HFFc6 (cell line): Measurements from ENCODE around the gene FNIP1. TPM values are rescaled to one million over a fixed set of nuclear protein-coding genes. Genes with fewer than 3 reads are reported as not detected.
"Not testable (repeated sequence)": the region's sequence is repeated elsewhere in the genome, so short reads cannot be mapped to it uniquely, and the experiment has no call there.

Source experiments
- DNase-seq: peaks from one replicate; pipeline ENCODE4 v3.0.0-alpha.2; 2018
- H3K27ac Mint-ChIP-seq: 2 replicates; pipeline ENCODE4 v1.8.0; 2020; ENCODE audit warnings: mild to moderate bottlenecking, mixed read lengths
- H3K27me3 Mint-ChIP-seq: 2 replicates; pipeline ENCODE4 v1.8.0; 2021; ENCODE audit warnings: mild to moderate bottlenecking, moderate library complexity, mixed read lengths; ENCODE audit not compliant: insufficient read depth
- H3K36me3 Mint-ChIP-seq: 2 replicates; pipeline ENCODE4 v1.8.0; 2021; ENCODE audit warnings: low read depth, mixed read lengths
- H3K4me1 Mint-ChIP-seq: 2 replicates; pipeline ENCODE4 v1.8.0; 2020; ENCODE audit warnings: low read depth, mixed read lengths
- H3K4me3 Mint-ChIP-seq: 2 replicates; pipeline ENCODE4 v1.8.0; 2020; ENCODE audit warnings: mild to moderate bottlenecking, moderate library complexity, mixed read lengths
- H3K9me3 Mint-ChIP-seq: 2 replicates; pipeline ENCODE4 v1.8.0; 2020; ENCODE audit warnings: mild to moderate bottlenecking, mixed read lengths
- CTCF ChIP-seq: fragments of 200-600 bp; sonication (generic); IDR thresholded peaks from 2 replicates; pipeline ENCODE4 v1.5.0; 2021; ENCODE audit warnings: antibody characterized with exemption, mild to moderate bottlenecking
- long read RNA-seq: library from polyadenylated mRNA; unstranded; transcript quantifications from one replicate; pipeline ENCODE4 v2.0.0, GENCODE V29; 2019
- total RNA-seq, 6 experiments: library from RNA; stranded (reverse); fragmentation: NEBNext Ultra II Directional; extraction: Animal tissue kit (Norgen Biotek cat#: 25700); gene quantifications; 2 replicates in 1 of 6; 3 replicates in 5 of 6; pipeline ENCODE4 v1.2.3, GENCODE V29; 2021

Gene FNIP1
- 10 to 100 TPM; 19.9 to 24.8 (median 22.1) TPM for total RNA-seq
- long read RNA-seq, partial matches to known transcripts, result 1 of 19 reads
- long read RNA-seq, other reads (novel, unspliced or antisense), result 18 of 19 reads

- Mint-ChIP-seq H3K27me3 (peaks cover 2% of the 10 kb centered on the region; the same call in 1 of the 2 replicates), H3K4me1 (peaks cover 28% of the 10 kb centered on the region), H3K9me3 (no peaks in the 10 kb centered on the region), H3K27ac (peak within 1 kb of the TSS; percentile 96), H3K4me3 (peak within 1 kb of the TSS; percentile 99), H3K36me3 (peaks cover 18% of the 10 kb centered on the region)
- peak; percentile 96 for DNase-seq
- TF ChIP-seq CTCF, result peak; percentile 33; the same call in 1 of the 2 replicates
Observed at GRCh38 chr5:131796793-131797693, at the start of gene FNIP1. TSS of gene FNIP1 (minus strand) at chr5:131797017. CDS start at chr5:131796921, 96 bp downstream.

GRCh38 chr5:131846536-131846935, 49.7 kb upstream of the FNIP1 start:
- H3K9me3 Mint-ChIP-seq, result peaks cover 58% of the 10 kb centered on the region
- TF ChIP-seq CTCF, result no peak
- peaks cover 9% of the 10 kb centered on the region for H3K36me3 Mint-ChIP-seq
- DNase-seq, result no peak
- H3K4me1 Mint-ChIP-seq, result no peaks in the 10 kb centered on the region
- no peak overlapping the region for H3K4me3 Mint-ChIP-seq
- H3K27ac Mint-ChIP-seq, result no peak overlapping the region
- H3K27me3 Mint-ChIP-seq, result peaks cover 3% of the 10 kb centered on the region

GRCh38 chr5:131845828-131846227, 49.0 kb upstream of the FNIP1 start:
- DNase-seq, result no peak
- peaks cover 7% of the 10 kb centered on the region for H3K27me3 Mint-ChIP-seq
- H3K4me3 Mint-ChIP-seq, result no peak overlapping the region
- peaks cover 58% of the 10 kb centered on the region for H3K9me3 Mint-ChIP-seq
- peaks cover 9% of the 10 kb centered on the region for H3K36me3 Mint-ChIP-seq
- no peaks in the 10 kb centered on the region for H3K4me1 Mint-ChIP-seq
- no peak for TF ChIP-seq CTCF
- H3K27ac Mint-ChIP-seq, result no peak overlapping the region

GRCh38 chr5:131842971-131843370, 46.2 kb upstream of the FNIP1 start:
- H3K9me3 Mint-ChIP-seq, result peaks cover 42% of the 10 kb centered on the region
- not testable (repeated sequence) for H3K4me3 Mint-ChIP-seq, DNase-seq, H3K27ac Mint-ChIP-seq, H3K4me1 Mint-ChIP-seq, H3K36me3 Mint-ChIP-seq, H3K27me3 Mint-ChIP-seq

GRCh38 chr5:131832702-131833101, 35.9 kb upstream of the FNIP1 start:
- not testable (repeated sequence) for H3K4me3 Mint-ChIP-seq, H3K27ac Mint-ChIP-seq, H3K27me3 Mint-ChIP-seq, DNase-seq, H3K9me3 Mint-ChIP-seq, H3K4me1 Mint-ChIP-seq, H3K36me3 Mint-ChIP-seq

GRCh38 chr5:131825404-131826013, 28.7 kb upstream of the FNIP1 start:
- no peak for DNase-seq
- TF ChIP-seq CTCF, result no peak
- Mint-ChIP-seq H3K9me3 (no peaks in the 10 kb centered on the region), H3K27me3 (peaks cover 4% of the 10 kb centered on the region; the same call in 1 of the 2 replicates), H3K36me3 (no peaks in the 10 kb centered on the region), H3K4me3 (no peak overlapping the region), H3K27ac (no peak overlapping the region), H3K4me1 (peaks cover 14% of the 10 kb centered on the region)
